ENCODE results near the gene STIM2.

STIM2 gene

DNA sequence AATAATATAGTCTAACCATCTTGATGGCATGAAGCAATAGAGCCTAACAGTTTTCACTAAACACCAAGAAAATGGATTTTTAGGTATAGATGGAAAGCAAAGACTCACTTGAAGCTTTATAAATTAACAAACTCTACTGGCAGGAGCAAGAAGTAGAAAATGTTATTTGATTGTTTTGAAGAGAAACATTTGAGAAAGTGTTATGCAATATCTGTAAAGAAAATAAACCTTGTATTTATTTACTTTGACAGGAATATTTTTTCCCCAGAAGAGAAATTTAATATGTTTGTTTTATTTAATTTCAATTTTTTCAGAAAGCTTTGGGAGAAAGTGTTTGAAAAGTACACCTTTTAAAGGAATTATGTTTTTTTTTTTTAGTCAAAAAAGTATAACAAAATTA lies 139.0 kb downstream of the STIM2 start:
- Histone ChIP-seq H3K36me3 (ENCODE audit: insufficient read depth, low read length) (peaks cover 13% of the 10 kb centered on the region), H3K4me1 (ENCODE audit: insufficient read depth, low read length) (no peaks in the 10 kb centered on the region), H3K27ac (ENCODE audit: low read length) (no peak overlapping the region), H3K4me2 (ENCODE audit: insufficient read depth, low read length) (no peak overlapping the region), H3K79me2 (ENCODE audit: insufficient read depth, low read length) (no peaks in the 10 kb centered on the region), H2AFZ (ENCODE audit: low read depth, low read length) (no peak overlapping the region), H3K9ac (ENCODE audit: low read depth, low read length) (no peak overlapping the region), H3K4me3 (ENCODE audit: low read depth in 1 of 2, low read length in 2 of 2) (no peak overlapping the region), H3K9me3 (ENCODE audit: insufficient read depth, low read length, severe bottlenecking) (no peaks in the 10 kb centered on the region), H4K20me1 (ENCODE audit: insufficient read depth, low read length) (no peaks in the 10 kb centered on the region), H3K27me3 (ENCODE audit: insufficient read depth, low read length, poor library complexity) (no peaks in the 10 kb centered on the region)
- ATAC-seq (ENCODE audit: insufficient read depth, low read depth): no peak
- TF ChIP-seq, protein P1, sequence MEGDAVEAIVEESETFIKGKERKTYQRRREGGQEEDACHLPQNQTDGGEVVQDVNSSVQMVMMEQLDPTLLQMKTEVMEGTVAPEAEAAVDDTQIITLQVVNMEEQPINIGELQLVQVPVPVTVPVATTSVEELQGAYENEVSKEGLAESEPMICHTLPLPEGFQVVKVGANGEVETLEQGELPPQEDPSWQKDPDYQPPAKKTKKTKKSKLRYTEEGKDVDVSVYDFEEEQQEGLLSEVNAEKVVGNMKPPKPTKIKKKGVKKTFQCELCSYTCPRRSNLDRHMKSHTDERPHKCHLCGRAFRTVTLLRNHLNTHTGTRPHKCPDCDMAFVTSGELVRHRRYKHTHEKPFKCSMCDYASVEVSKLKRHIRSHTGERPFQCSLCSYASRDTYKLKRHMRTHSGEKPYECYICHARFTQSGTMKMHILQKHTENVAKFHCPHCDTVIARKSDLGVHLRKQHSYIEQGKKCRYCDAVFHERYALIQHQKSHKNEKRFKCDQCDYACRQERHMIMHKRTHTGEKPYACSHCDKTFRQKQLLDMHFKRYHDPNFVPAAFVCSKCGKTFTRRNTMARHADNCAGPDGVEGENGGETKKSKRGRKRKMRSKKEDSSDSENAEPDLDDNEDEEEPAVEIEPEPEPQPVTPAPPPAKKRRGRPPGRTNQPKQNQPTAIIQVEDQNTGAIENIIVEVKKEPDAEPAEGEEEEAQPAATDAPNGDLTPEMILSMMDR (IDR thresholded peaks at IDR 0.05; ENCODE audit: borderline replicate concordance, extremely low read depth, low read length, poor library complexity, severe bottlenecking): no peak
- no peak for TF ChIP-seq EZH2 (IDR thresholded peaks at IDR 0.05; ENCODE audit: borderline replicate concordance, low read depth, low read length, severe bottlenecking)
- DNase-seq: no peak

DNA sequence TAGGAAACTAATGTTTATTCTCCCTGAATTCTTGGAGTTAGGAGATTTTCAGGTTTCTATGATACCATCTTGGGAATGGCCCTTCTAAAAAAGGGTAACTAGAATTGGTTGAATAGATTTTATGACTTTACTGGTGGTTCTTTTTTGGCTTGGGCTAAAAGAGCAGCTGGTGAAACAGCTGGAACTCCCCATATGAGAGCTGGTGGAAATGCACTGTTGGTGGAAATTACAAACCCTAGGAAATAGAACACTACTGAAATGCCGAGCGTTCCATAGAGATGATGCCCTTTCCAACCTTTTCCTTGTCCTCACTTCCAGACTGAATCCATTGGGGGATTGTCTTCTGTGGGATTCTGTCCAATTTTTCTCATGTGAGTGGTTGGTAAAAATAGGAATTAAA lies 139.5 kb downstream of the STIM2 start:
- Histone ChIP-seq H3K9me3 (ENCODE audit: insufficient read depth, low read length, severe bottlenecking) (no peaks in the 10 kb centered on the region), H3K27ac (ENCODE audit: low read length) (no peak overlapping the region), H3K79me2 (ENCODE audit: insufficient read depth, low read length) (no peaks in the 10 kb centered on the region), H3K9ac (ENCODE audit: low read depth, low read length) (no peak overlapping the region), H2AFZ (ENCODE audit: low read depth, low read length) (no peak overlapping the region), H3K36me3 (ENCODE audit: insufficient read depth, low read length) (peaks cover 17% of the 10 kb centered on the region; the same call in 1 of the 2 replicates), H3K27me3 (ENCODE audit: insufficient read depth, low read length, poor library complexity) (no peaks in the 10 kb centered on the region), H3K4me1 (ENCODE audit: insufficient read depth, low read length) (no peaks in the 10 kb centered on the region), H3K4me2 (ENCODE audit: insufficient read depth, low read length) (no peak overlapping the region), H4K20me1 (ENCODE audit: insufficient read depth, low read length) (no peaks in the 10 kb centered on the region), H3K4me3 (ENCODE audit: low read depth in 1 of 2, low read length in 2 of 2) (no peak overlapping the region)
- ATAC-seq (ENCODE audit: insufficient read depth, low read depth) (no peak), DNase-seq (no peak)
- TF ChIP-seq, protein P1 (IDR thresholded peaks at IDR 0.05; ENCODE audit: borderline replicate concordance, extremely low read depth, low read length, poor library complexity, severe bottlenecking): no peak
- TF ChIP-seq EZH2 (IDR thresholded peaks at IDR 0.05; ENCODE audit: borderline replicate concordance, low read depth, low read length, severe bottlenecking): no peak

DNA sequence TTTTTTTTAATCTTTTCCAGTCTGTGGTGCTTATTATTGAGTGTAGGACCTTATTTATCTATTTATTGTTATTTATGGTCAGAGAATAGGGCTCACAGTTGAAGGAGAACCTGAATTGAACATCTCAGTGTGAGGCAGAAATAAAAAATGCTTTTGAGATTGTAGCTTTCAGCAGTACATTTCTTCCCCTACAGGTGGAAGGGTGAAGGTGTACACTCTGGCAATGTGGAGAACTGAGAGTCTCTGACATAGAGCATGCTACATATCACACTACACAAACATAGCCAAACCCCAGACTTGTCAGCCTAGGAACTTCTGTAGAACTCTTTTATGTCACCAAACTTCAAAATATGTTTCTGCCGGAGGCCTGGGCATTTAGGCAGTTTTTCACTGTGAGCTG lies 140.2 kb downstream of the STIM2 start:
- no peaks in the 10 kb centered on the region for H3K27me3 ChIP-seq (ENCODE audit: insufficient read depth, low read length, poor library complexity)
- no peak overlapping the region for H3K4me3 ChIP-seq (ENCODE audit: low read depth in 1 of 2, low read length in 2 of 2)
- no peaks in the 10 kb centered on the region for H4K20me1 ChIP-seq (ENCODE audit: insufficient read depth, low read length)
- peak; percentile 74 for ATAC-seq (ENCODE audit: insufficient read depth, low read depth)
- no peaks in the 10 kb centered on the region for H3K9me3 ChIP-seq (ENCODE audit: insufficient read depth, low read length, severe bottlenecking)
- DNase-seq: no peak
- TF ChIP-seq, protein P1 (IDR thresholded peaks at IDR 0.05; ENCODE audit: borderline replicate concordance, extremely low read depth, low read length, poor library complexity, severe bottlenecking): peak; percentile 46
- TF ChIP-seq EZH2 (IDR thresholded peaks at IDR 0.05; ENCODE audit: borderline replicate concordance, low read depth, low read length, severe bottlenecking): no peak
- H3K9ac ChIP-seq (ENCODE audit: low read depth, low read length): no peak overlapping the region
- peaks cover 18% of the 10 kb centered on the region; the same call in 1 of the 2 replicates for H3K36me3 ChIP-seq (ENCODE audit: insufficient read depth, low read length)
- no peaks in the 10 kb centered on the region for H3K79me2 ChIP-seq (ENCODE audit: insufficient read depth, low read length)
- H3K4me2 ChIP-seq (ENCODE audit: insufficient read depth, low read length): no peak overlapping the region
- no peaks in the 10 kb centered on the region for H3K4me1 ChIP-seq (ENCODE audit: insufficient read depth, low read length)
- H3K27ac ChIP-seq (ENCODE audit: low read length): no peak overlapping the region
- no peak overlapping the region for H2AFZ ChIP-seq (ENCODE audit: low read depth, low read length)

Data from DND-41 (cell line).